HEK293 (cell line): ENCODE data around the gene CEP72.

Experiments used
- CTCF ChIA-PET: fragments of 350-600 bp; formaldehyde crosslinking; extraction: SDS; loops from one replicate; lab custom pipeline; 2021; ENCODE audit warnings: antibody characterized with exemption; lab: Yijun Ruan, JAX
- POLR2A ChIA-PET: fragments of 300-600 bp; formaldehyde crosslinking; extraction: SDS; loops from one replicate; lab custom pipeline; 2020; ENCODE audit warnings: antibody characterized with exemption, inconsistent platforms; lab: Yijun Ruan, JAX
- H3K27ac ChIP-seq: fragments of 200-500 bp; sonication (Bioruptor generic); 2 replicates; pipeline ENCODE4 v1.5.1; 2014; ENCODE audit warnings: low read depth, low read length, control low read depth, inconsistent platforms; ENCODE audit errors: extremely low read depth
- H3K36me3 ChIP-seq, 2 experiments: fragments of 200-500 bp in 1 of 2; sonication (Bioruptor generic) in 1 of 2; 1 replicate in 1 of 2; 2 replicates in 1 of 2; pipeline ENCODE4 v1.5.1; 2014 to 2017; ENCODE audit warnings: inconsistent platforms in 2 of 2, low read length in 2 of 2; ENCODE audit not compliant: control insufficient read depth in 2 of 2, insufficient read depth in 1 of 2
- H3K4me1 ChIP-seq: fragments of 200-500 bp; sonication (Bioruptor generic); 2 replicates; pipeline ENCODE4 v1.5.1; 2014; ENCODE audit warnings: mild to moderate bottlenecking, low read length, inconsistent platforms; ENCODE audit not compliant: control insufficient read depth, insufficient read depth
- H3K4me3 ChIP-seq: 2 replicates; pipeline ENCODE4 v1.5.1; 2011; ENCODE audit warnings: low read depth, mild to moderate bottlenecking, control low read depth, low read length, moderate library complexity
- H3K9me3 ChIP-seq: fragments of 200-500 bp; sonication (Bioruptor generic); 2 replicates; pipeline ENCODE4 v1.5.1; 2014; ENCODE audit warnings: low read depth, low read length, inconsistent platforms; ENCODE audit not compliant: control insufficient read depth, insufficient read depth
- BCL11B ChIP-seq: fragments of 450-650 bp; formaldehyde crosslinking; IDR thresholded peaks from 2 replicates; pipeline ENCODE4 v1.5.1; 2016; ENCODE audit warnings: low read depth, missing biosample characterization, missing genetic modification characterization
- FEZF1 ChIP-seq: fragments of 450-650 bp; formaldehyde crosslinking; IDR thresholded peaks from 2 replicates; pipeline ENCODE4 v1.5.1; 2016; ENCODE audit warnings: missing biosample characterization, missing genetic modification characterization
- GFI1B ChIP-seq: fragments of 450-650 bp; formaldehyde crosslinking; IDR thresholded peaks from 2 replicates; pipeline ENCODE4 v1.5.1; 2016; ENCODE audit warnings: missing biosample characterization, missing genetic modification characterization
- GLIS1 ChIP-seq: fragments of 450-650 bp; formaldehyde crosslinking; IDR thresholded peaks from 2 replicates; pipeline ENCODE4 v1.5.1; 2016; ENCODE audit warnings: missing biosample characterization, missing genetic modification characterization
- IKZF3 ChIP-seq: fragments of 450-650 bp; IDR thresholded peaks from 2 replicates; pipeline ENCODE4 v1.5.0; 2018; ENCODE audit warnings: missing biosample characterization, mild to moderate bottlenecking, missing genetic modification characterization, moderate library complexity
- PBX3 ChIP-seq: sonication (generic); formaldehyde crosslinking; IDR thresholded peaks from 2 replicates; pipeline ENCODE4 v1.8.1; 2022; ENCODE audit warnings: mild to moderate bottlenecking, moderate library complexity, missing genetic modification reagents
- SP2 ChIP-seq: fragments of 450-650 bp; formaldehyde crosslinking; IDR thresholded peaks from 2 replicates; pipeline ENCODE4 v1.5.1; 2016; ENCODE audit warnings: missing biosample characterization, missing genetic modification characterization
- ZFP37 ChIP-seq: fragments of 450-650 bp; formaldehyde crosslinking; IDR thresholded peaks from 2 replicates; pipeline ENCODE4 v1.5.1; 2016; ENCODE audit warnings: missing biosample characterization, missing genetic modification characterization
- ZIC2 ChIP-seq: fragments of 450-650 bp; formaldehyde crosslinking; IDR thresholded peaks from 2 replicates; pipeline ENCODE4 v1.5.1; 2016; ENCODE audit warnings: missing biosample characterization, missing genetic modification characterization
- ZNF121 ChIP-seq: fragments of 450-650 bp; formaldehyde crosslinking; IDR thresholded peaks from 2 replicates; pipeline ENCODE4 v1.5.1; 2016; ENCODE audit warnings: missing biosample characterization, missing genetic modification characterization
- ZNF16 ChIP-seq: fragments of 450-650 bp; formaldehyde crosslinking; IDR thresholded peaks from 2 replicates; pipeline ENCODE4 v1.5.1; 2016; ENCODE audit warnings: low read depth, missing biosample characterization, missing genetic modification characterization
- ZNF223 ChIP-seq: fragments of 450-650 bp; formaldehyde crosslinking; IDR thresholded peaks from 2 replicates; pipeline ENCODE4 v1.5.1; 2016; ENCODE audit warnings: missing biosample characterization, missing genetic modification characterization
- ZNF248 ChIP-seq: fragments of 450-650 bp; formaldehyde crosslinking; IDR thresholded peaks from 2 replicates; pipeline ENCODE4 v1.5.1; 2017; ENCODE audit warnings: missing biosample characterization, missing genetic modification characterization
- ZNF341 ChIP-seq: fragments of 450-650 bp; formaldehyde crosslinking; IDR thresholded peaks from 2 replicates; pipeline ENCODE4; 2016; ENCODE audit warnings: low read depth, missing biosample characterization, missing genetic modification characterization
- ZNF362 ChIP-seq: fragments of 450-650 bp; formaldehyde crosslinking; IDR thresholded peaks from 2 replicates; pipeline ENCODE4 v1.5.1; 2016; ENCODE audit warnings: missing biosample characterization, missing genetic modification characterization
- ZNF513 ChIP-seq: fragments of 450-650 bp; IDR thresholded peaks from 2 replicates; pipeline ENCODE4 v1.5.1; 2018; ENCODE audit warnings: missing biosample characterization, missing genetic modification characterization
- ZNF521 ChIP-seq: fragments of 450-650 bp; formaldehyde crosslinking; IDR thresholded peaks from 2 replicates; pipeline ENCODE4 v1.5.1; 2017; ENCODE audit warnings: missing biosample characterization, mild to moderate bottlenecking, missing genetic modification characterization
- ZNF623 ChIP-seq: fragments of 450-650 bp; formaldehyde crosslinking; IDR thresholded peaks from 2 replicates; pipeline ENCODE4 v1.5.1; 2016; ENCODE audit warnings: missing biosample characterization, missing genetic modification characterization
- ZNF670 ChIP-seq: fragments of 450-650 bp; formaldehyde crosslinking; IDR thresholded peaks from 2 replicates; pipeline ENCODE4 v1.5.1; 2016; ENCODE audit warnings: missing biosample characterization, missing genetic modification characterization, low read depth
- ZNF701 ChIP-seq: fragments of 450-650 bp; formaldehyde crosslinking; IDR thresholded peaks from 2 replicates; pipeline ENCODE4 v1.5.1; 2016; ENCODE audit warnings: missing biosample characterization, missing genetic modification characterization
- TF ChIP-seq, protein P1 (sequence below): fragments of 450-650 bp; formaldehyde crosslinking; IDR thresholded peaks from 2 replicates; pipeline ENCODE4 v1.5.1; 2017; ENCODE audit warnings: missing biosample characterization, mild to moderate bottlenecking, missing genetic modification characterization, moderate library complexity
- TF ChIP-seq, protein P2 (sequence below): fragments of 450-650 bp; formaldehyde crosslinking; IDR thresholded peaks from 2 replicates; pipeline ENCODE4 v1.5.1; 2016; ENCODE audit warnings: missing biosample characterization, missing genetic modification characterization

CEP72 gene

GRCh38 chr5:573206-573605, 38.9 kb upstream of the CEP72 start:
- POLR2A ChIA-PET = no interaction called here
- no peak for TF ChIP-seq ZFP37 (tag by site-specific recombination)
- TF ChIP-seq ZNF623 (tag by site-specific recombination) = no peak
- TF ChIP-seq ZNF121 (tag by site-specific recombination) = no peak
- TF ChIP-seq ZNF223 (tag by site-specific recombination) = no peak
- no peak for TF ChIP-seq PBX3 (CRISPR knock-in tag)
- TF ChIP-seq, protein P1, sequence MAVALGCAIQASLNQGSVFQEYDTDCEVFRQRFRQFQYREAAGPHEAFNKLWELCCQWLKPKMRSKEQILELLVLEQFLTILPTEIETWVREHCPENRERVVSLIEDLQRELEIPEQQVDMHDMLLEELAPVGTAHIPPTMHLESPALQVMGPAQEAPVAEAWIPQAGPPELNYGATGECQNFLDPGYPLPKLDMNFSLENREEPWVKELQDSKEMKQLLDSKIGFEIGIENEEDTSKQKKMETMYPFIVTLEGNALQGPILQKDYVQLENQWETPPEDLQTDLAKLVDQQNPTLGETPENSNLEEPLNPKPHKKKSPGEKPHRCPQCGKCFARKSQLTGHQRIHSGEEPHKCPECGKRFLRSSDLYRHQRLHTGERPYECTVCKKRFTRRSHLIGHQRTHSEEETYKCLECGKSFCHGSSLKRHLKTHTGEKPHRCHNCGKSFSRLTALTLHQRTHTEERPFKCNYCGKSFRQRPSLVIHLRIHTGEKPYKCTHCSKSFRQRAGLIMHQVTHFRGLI = no peak
- TF ChIP-seq, protein P2, sequence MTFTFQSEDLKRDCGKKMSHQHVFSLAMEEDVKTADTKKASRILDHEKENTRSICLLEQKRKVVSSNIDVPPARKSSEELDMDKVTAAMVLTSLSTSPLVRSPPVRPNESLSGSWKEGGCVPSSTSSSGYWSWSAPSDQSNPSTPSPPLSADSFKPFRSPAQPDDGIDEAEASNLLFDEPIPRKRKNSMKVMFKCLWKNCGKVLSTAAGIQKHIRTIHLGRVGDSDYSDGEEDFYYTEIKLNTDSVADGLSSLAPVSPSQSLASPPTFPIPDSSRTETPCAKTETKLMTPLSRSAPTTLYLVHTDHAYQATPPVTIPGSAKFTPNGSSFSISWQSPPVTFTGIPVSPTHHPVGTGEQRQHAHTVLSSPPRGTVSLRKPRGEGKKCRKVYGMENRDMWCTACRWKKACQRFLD (tag by site-specific recombination) = no peak
- no peak for TF ChIP-seq ZNF341 (tag by site-specific recombination)
- no peak for TF ChIP-seq ZNF521 (tag by site-specific recombination)
- TF ChIP-seq ZNF513 (tag by site-specific recombination) = no peak
- no peak for TF ChIP-seq ZNF16 (tag by site-specific recombination)
- no peak for TF ChIP-seq IKZF3 (tag by site-specific recombination)
- H3K27ac ChIP-seq = no peak overlapping the region
- CTCF ChIA-PET = interaction anchor here (1.4 kb wide), 1 partner anchor 257 kb away, joined by 3 read pairs; no protein-coding TSS in a partner anchor
- H3K36me3 ChIP-seq = no peaks in the 10 kb centered on the region
- no peak overlapping the region for H3K4me3 ChIP-seq
- no peaks in the 10 kb centered on the region for H3K9me3 ChIP-seq
- H3K4me1 ChIP-seq = no peaks in the 10 kb centered on the region

GRCh38 chr5:573976-574375, 38.2 kb upstream of the CEP72 start:
- TF ChIP-seq ZIC2 (tag by site-specific recombination) = peak; percentile 73
- no peak for TF ChIP-seq ZNF362 (tag by site-specific recombination)
- TF ChIP-seq GFI1B (tag by site-specific recombination) = no peak
- TF ChIP-seq BCL11B (tag by site-specific recombination) = no peak
- no peak for TF ChIP-seq FEZF1 (tag by site-specific recombination)
- peak; percentile 50; the same call in 1 of the 2 replicates for TF ChIP-seq GLIS1
- TF ChIP-seq SP2 (tag by site-specific recombination) = no peak
- no peak for TF ChIP-seq ZNF341 (tag by site-specific recombination)
- no peak for TF ChIP-seq ZNF701 (tag by site-specific recombination)
- no peak for TF ChIP-seq ZNF248 (tag by site-specific recombination)
- no peak for TF ChIP-seq ZNF670
- Histone ChIP-seq H3K27ac (no peak overlapping the region), H3K4me3 (no peak overlapping the region), H3K9me3 (peaks cover under 1% of the 10 kb centered on the region), H3K36me3 (no peaks in the 10 kb centered on the region), H3K4me1 (no peaks in the 10 kb centered on the region)
- CTCF ChIA-PET = no interaction called here
- POLR2A ChIA-PET = no interaction called here
